K562 treated with DMSO at 1 percent for 4 hours (cell line): Measurements from ENCODE around the gene WWP2. TPM values are rescaled to one million over a fixed set of nuclear protein-coding genes. Genes with fewer than 3 reads are reported as not detected.

ENCODE experiments used
- total RNA-seq: library from RNA; unstranded; fragments of 300-600 nt; gene quantifications from 2 replicates; pipeline ENCODE4 v1.2.3, GENCODE V29; 2022; ENCODE audit not compliant: insufficient read depth

Gene WWP2
- total RNA-seq: 22.0 and 23.5 TPM in 2 replicates

DNA sequence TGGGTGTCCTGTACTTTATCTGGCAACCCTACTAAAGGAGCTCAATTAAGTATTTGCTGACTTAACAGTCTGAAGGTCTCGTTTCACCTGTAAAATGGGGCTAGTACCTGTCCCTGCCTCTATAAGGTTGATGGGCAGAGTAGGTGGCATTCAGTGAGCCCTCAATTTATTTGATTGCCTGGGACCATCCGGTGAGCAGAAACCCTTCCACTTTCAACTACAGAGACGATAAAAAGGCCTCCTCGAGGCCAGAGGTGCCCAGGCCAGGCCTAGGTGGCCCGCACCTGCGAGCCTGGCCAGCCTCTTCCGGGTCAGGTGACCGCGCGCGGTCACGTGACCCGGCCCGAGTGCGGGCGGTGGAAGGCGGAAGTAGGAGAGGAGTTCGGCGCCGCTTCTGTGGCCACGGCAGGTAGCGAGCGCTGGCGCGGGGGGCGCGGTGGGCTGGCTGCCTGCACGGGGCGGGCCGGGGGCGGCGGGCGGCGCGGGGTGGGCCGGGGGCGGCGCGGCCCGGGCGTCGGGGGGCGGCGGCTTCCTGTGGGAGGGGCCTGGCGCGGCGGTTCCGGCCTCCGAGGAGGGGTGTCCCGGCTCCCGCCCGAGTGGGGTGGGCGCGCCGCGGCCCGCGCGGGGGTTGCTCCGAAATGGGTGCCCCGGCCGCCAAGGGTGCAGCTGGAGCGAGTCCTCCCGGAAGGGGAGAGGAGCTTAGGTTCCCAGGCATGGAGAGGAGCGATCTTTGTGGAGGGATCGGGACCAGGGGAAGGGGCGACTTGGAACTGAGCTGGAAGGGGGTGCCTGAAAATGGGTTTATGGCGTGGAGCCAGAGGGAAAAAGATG is at the start of gene WWP2:
Gene WWP2 (plus strand): TSS at position 350 of the 831 bp plus-strand sequence. CDS start 24,679 bp downstream, outside the sequence.

DNA sequence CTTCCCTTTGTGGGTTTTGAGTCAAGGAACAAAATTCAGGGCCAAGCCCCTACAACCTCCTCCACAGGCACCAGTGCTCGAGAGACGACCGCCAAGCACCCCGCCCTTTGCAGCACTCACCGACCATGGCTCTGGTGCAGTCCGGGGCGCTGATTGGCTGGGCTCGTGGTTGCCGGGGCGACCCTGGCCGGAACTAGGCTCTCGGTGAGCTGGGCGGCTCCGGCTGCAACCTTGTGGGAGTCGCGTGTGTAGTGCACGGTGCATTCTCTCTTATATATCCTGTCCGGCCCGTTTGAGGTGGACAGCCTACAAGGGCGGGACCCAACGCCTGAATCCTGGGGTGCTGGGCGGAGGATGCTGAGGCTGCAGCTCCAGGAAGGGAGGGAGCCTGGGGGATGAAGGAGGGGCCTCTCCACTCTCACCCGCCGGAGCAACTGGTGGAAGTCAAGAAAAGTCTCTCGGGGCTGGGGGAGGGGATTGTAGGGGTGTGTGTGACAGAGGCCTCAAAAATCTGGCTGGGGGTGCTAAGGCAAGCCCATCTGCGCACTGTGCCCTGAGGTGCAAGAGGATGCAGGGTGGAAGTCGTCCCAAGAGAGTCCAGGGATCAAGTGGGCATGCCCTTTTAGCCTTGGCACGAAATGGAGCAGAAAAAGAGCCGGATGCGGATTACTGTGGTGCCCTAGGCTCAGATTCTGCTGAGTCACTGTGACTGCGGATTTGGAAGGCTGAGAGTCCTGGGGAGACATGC is 35.6 kb upstream of the WWP2 start, which contains the start of gene NQO1:
Gene NQO1 (minus strand): TSS at position 248 of the 748 bp plus-strand sequence. CDS start 121 bp downstream, at position 127.

DNA sequence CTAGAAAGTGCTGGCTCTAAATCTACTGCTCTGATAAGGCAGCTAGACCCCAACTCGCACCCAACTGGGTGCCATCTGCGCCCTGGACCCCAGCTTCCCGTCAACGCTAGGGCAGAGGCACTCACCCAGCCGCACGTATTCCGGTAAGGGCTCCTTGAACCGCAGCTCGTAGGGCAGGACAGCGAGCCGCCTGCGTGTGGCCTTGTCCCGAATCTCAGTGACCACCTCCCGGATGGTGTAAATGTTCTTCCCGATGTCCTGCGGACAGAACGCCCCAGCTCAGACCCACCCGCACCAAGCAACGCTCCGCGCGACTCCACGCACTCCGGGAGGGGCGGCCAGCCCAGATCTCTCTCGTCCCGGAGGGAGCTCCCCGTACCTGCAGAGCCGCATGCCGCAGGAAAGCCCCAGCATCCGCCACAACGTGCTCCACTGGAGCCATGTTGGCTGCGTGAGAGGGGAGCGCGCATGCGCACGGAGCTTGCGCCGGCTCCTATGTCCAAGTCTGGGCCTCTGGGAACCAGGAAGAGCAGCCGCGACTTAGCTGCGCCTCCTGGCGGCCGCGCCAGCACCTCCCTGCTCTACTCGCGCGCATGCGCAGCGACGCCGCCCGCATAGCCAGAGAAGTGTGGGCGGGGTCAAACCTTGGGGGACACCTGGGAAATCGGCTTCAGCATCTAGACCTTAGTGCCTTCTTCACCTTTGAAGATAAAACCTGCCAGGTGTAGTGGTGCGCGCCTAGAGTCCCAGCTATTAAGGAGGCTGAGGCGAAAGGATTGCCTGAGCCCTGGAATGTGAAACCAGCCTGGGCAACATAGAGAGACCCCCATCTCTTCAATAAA is 7.4 kb upstream of the WWP2 start, which contains the start of gene NOB1:
Gene NOB1 (minus strand): TSS at position 458 of the 842 bp plus-strand sequence. CDS start 16 bp downstream, at position 442.

DNA sequence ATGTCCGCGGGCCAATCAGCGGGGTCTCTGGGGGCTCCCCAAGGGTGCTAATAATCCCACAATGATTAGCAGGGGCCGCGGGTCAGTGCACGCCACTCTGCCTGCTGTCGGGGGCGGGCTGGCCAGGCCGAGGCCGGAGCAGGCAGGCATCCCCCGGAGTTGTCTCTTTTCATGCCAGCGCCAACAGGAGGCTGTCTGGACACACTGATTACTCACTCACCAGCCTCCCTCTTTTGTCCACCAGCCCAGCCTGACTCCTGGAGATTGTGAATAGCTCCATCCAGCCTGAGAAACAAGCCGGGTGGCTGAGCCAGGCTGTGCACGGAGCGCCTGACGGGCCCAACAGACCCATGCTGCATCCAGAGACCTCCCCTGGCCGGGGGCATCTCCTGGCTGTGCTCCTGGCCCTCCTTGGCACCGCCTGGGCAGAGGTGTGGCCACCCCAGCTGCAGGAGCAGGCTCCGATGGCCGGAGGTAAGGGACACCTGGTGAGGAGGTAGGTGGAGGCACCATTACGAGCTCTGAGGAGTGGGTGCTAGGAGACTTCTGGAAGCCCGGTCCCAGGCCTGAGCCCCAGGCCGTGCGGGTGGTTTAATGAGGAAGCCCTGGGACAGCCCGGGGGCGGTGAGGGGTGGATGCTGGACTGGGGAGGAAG is 189.0 kb downstream of the WWP2 start, which contains the start of gene CLEC18A:
Gene CLEC18A (plus strand): TSS at position 318 of the 655 bp plus-strand sequence. CDS start 33 bp downstream, at position 351.

Other genes starting within 250 kb of the WWP2 start
- 3.6 and 6.8 TPM in 2 replicates for gene NFAT5, start 196.4 kb upstream of the WWP2 start, total RNA-seq
- 119 and 132 TPM in 2 replicates for gene NQO1, start 35.8 kb upstream of the WWP2 start, total RNA-seq
- 79.7 and 83.9 TPM in 2 replicates for gene NOB1, start 7.4 kb upstream of the WWP2 start, total RNA-seq
- gene CLEC18A, start 189.0 kb downstream of the WWP2 start, total RNA-seq: 0.53 and 1.0 TPM in 2 replicates